COLO668 (cell line): ENCODE results near the gene KCNN3.

Experiments used
- DNase-seq: peaks from one replicate; lab custom pipeline; 2025; ENCODE audit not compliant: unreplicated experiment; lab: John Stamatoyannopoulos, UW

KCNN3 gene

DNA sequence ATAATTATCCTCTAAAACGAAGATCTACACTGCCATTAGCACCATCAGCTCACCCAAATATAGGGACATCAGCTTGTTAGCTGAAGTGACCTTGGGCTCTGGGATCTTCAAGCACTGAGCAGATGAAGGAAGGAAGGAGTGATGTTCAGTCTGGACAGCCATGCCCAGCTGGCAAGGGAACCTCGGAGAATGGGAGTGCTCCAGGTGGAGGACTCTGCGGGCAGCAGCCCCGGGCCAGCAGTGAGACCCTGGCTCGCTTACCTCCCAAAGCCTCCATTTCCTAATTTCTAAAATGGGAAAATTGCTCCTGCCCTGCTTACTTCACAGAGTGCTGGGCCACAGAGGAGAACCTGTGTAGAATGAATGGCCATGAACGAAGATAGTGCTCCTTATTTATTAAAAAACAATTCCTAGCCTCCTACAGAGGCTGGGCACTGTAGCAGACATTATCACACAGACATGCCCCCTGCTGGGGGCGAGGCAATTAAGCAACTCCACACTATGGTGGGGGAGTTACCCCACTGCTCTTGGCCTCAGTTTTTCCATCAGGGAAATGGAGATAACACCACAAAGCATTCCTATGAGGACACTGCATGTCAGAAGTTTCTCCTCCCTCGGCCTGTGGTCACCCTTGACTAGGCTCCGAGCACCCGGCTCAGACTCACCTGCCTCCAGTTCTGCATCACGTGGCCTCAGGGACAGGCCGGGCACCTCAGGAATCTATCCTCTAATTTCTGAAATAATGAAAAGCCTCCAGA, 117.6 kb downstream of the KCNN3 start:
- DNase-seq = no peak

- DNase-seq = no peak
These were observed 118.4 kb downstream of the KCNN3 start for GRCh38 chr1:154751690-154752089.

DNA sequence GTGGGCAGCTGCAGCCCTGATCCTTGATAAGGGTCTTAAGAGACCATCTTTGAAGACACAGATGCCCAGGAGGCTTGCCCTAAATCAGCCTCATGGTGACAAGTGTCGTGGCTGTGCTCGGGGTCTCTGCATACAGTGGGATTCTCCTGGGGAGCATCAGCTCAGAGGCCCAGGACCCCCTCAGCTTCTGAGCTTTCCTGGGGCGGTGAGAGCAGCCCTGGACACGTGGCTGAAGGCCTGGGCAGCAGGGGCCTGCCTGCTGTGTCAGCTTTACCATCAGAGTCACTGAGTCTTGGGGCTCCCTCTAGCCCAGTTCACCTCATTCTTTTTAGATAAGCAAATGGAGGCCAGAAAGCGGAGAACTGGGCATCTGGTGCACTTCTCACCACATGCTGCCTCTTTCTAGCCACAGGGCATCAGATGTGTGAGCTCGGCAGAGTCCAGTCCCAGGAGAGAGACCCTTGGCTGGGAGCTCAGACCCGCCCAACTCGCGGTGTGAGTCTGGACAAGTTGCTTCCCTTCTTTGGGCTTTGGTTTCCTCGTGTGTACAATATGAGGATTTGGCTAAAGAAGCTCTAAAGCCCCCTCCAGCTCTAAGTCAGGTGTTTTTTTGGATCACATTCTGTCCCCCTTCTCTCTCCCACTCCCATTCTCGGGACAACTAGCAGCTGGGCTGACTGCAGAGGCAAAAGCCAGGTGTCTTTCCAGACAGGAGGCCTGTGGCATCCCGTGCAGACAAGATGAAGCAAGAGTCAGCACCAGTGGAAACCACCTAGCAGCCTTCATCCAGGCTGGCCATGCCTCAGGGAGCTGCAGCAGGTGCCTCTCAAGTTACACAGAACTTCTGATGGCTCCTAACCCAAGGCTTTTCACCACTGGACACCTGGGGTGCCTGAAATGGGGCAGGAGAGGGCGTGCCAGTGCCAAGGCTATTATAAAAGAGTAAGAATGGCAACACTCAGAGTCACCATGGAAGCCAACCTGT, 119.1 kb downstream of the KCNN3 start:
- no peak for DNase-seq

DNA sequence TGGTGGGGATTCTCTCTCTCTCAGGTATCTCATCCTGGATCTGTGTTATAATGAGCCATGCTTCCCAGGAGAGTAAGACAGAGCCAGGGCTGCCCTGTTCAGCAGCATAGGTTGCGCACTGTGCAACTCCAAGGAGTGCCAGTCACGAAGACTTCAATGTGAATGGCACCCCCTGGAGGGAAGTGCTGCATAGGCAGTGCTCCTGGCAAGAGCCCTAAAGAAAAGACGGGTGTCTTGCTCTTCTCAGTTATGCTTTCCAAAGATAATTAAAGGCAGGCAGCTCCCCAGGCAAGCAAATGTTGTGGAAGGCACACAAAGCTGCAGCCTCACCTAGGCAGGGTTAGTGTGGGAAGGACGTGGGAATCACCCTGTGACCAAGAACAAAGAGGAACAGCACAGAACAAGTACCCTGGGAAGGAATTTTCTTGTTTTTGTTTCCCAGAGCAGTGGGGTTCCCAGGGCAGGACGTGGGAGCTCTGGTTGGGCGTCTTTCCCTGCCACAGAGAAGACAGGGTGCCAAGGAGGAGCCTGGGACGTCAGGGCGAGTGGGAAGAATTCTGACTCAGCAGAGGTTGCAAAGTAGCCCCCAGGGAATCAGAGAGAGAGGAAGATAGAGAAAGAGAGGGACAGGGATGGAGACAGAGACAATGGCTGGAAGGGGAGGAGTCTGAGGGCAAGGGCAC, 120.9 kb downstream of the KCNN3 start:
- no peak for DNase-seq

DNA sequence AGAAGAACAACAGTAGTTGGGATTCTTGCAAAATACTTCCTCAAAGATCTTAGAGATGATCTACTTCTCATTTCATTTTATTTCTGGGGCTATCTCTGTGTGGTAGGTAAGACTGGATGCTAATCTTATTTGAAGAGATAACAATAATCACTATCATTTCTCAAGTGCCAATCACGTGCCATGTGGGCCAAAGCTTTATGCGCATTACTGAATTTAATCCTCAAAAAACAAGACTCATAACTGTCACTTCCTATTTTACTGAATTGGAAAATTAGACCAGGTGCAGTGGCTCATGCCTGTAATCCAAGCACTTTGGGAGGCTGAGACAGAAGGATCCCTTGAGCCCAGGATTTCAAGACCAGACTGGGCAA, 121.7 kb downstream of the KCNN3 start:
- DNase-seq = no peak

DNA sequence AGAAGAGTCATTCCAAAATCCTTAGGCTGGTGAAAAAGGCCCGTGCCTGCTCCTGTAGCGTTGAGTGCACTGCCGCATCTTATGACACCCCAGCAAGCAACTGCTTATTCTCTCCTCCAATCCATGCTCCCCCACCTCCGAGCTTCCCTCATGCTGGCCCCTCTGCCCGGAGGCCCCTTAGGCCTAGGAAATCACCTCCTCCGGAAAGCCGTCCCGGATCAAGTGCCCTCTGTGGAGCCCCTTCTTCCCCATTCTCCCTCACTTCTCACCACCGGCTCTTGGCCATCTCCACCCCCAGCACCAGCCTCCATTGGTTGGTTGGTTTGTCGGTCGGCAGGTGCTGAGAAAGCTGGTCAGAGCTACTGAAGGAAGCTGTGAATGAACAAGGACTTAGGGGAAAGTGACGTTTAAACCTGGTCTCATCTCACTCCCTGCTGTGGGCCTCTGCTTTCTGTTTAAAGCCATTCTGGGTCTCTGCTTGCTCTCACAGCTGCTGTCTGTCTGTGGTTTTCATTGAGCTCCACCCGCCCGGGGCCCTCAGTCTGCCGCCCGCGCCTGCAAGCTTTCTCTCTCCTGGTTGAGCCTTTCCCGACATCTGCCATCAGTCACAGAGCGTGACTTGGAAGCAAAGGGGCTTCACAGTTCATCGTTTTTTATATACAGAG, 122.2 kb downstream of the KCNN3 start:
- no peak for DNase-seq

GRCh38 chr1:154747380-154747739, 122.7 kb downstream of the KCNN3 start:
- no peak for DNase-seq

- no peak for DNase-seq
These were observed 123.3 kb downstream of the KCNN3 start for GRCh38 chr1:154746622-154747299.

GRCh38 chr1:154745750-154746425, 124.2 kb downstream of the KCNN3 start:
- no peak for DNase-seq

DNA sequence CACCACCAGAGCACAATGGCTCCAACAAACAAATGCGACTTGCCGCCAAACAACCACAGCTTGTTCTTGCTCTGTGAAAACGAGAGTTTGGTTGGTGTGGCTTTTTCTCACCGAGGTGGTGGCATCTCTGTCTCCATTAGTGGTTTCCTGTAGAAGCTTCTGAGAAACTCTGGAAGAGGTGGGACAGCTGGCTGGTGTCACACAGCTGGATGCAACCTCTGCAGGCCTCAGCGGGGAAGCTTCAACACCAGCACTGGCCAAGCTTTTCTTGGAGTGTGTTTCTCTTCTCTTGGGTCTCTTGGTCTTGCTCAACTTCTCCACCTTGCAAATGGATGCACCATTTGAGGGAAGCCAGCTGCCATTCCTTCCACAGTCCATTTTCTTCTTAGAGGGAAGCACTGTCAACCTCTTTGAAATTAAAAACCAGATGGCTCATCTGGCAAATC, 124.8 kb downstream of the KCNN3 start:
- DNase-seq = no peak

- no peak for DNase-seq
These were observed 125.6 kb downstream of the KCNN3 start for GRCh38 chr1:154744352-154745035.

DNA sequence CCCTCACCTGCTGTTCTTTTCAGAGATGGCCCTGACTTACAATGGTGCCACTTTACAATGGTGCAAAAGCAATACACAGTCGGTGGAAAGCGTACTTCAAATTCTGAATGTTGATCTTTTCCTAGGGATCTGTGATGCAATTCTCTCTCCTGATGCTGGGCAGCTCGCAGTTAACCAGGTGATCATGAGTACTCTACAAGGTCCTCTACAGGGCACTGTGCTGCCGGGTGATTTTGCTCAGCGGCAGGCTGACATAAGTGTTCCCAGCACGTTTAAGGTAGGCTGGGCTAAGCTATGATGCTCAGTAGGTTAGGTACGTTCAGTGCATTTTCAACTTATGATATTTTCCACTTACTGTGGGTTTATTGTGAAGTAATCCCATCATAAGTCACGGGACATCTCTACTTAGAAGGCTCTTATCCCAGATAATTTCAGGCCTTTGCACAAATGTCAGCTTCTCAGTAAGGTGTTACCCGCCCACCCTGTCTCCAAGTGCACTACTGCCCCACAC, 126.5 kb downstream of the KCNN3 start:
- no peak for DNase-seq

GRCh38 chr1:154742606-154743005, 127.5 kb downstream of the KCNN3 start:
- no peak for DNase-seq

DNA sequence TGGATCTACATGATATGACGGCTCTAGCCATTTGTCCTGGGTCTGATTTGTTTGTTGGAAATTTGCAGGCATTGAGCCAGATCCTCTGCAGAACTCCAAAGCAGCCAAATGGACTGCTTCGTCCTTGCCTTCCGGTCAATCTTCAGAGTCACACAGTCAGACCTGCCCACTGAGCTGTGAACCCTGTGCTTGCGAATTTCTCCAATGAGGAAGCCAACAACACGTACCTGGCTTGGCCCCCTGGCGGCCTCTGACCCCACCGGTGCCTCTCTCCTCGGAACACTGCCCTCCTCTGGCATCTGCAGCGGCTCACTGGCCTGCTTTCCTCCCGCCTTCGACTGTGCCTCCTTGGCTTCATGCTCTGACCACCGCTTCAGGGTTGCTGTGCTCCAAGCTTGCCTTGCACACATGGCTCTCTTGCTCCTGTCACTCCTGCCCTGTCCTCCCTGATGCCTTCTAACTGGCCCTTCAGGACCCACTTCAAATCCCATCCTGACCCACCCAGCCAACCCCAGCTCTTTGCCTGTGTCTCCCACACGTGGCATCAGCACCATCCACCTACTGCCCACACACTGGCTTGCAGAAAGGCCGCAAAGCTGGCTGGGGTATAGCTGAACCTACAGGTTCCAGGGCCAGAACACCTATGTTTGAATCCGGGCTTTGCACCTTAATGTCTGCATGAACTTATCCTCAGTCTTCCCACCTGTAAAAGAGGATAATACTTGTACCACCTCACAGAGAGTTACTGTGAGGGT, 128.2 kb downstream of the KCNN3 start:
- DNase-seq = no peak

- DNase-seq = no peak
These were observed 128.8 kb downstream of the KCNN3 start for GRCh38 chr1:154741327-154741726.

GRCh38 chr1:154739654-154740053, 130.4 kb downstream of the KCNN3 start:
- no peak for DNase-seq

- DNase-seq = no peak
These were observed 133.2 kb downstream of the KCNN3 start for GRCh38 chr1:154736841-154737240.

DNA sequence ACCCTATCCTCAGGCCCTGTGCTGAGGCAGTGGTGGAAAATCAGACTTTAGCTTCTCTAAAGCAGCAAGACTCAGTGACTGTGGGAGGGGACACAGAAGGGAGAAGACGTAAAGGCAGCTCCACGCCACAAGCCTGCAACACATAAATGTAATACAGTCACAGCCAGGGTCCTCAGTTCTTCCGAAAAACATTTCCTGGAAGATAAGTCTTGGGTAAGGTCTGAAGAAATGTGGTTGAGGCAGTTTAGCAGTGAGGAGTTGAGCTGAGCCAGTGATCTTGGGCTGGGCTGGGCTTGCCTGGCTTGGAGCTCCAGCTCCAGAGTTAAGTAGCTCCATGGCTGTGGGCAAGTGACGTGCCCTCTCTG, 134.3 kb downstream of the KCNN3 start:
- no peak for DNase-seq
